NOMO-1 (cell line): ENCODE results near the gene SPTBN1.
"Not testable (repeated sequence)": the region's sequence is repeated elsewhere in the genome, so short reads cannot be mapped to it uniquely, and the experiment has no call there.

Experiments used
- DNase-seq, 2 experiments: peaks; one replicate each; lab custom pipeline; 2025; ENCODE audit not compliant: unreplicated experiment in 2 of 2; lab: John Stamatoyannopoulos, UW

Gene SPTBN1

GRCh38 chr2:54499661-54500060 lies 43.5 kb downstream of the SPTBN1 start:
- no peak for DNase-seq

- DNase-seq, result no peak
Observed at GRCh38 chr2:54500404-54501205, 44.5 kb downstream of the SPTBN1 start.

- DNase-seq, result no peak
Observed at GRCh38 chr2:54502731-54503130, 46.6 kb downstream of the SPTBN1 start.

- DNase-seq, result no peak
Observed at GRCh38 chr2:54503192-54503591, 47.1 kb downstream of the SPTBN1 start.

- no peak for DNase-seq
Observed at GRCh38 chr2:54503828-54504227, 47.7 kb downstream of the SPTBN1 start.

GRCh38 chr2:54504866-54505265 lies 48.7 kb downstream of the SPTBN1 start:
- no peak for DNase-seq

GRCh38 chr2:54508541-54508940 lies 52.4 kb downstream of the SPTBN1 start:
- DNase-seq, result no peak

GRCh38 chr2:54509043-54509442 lies 52.9 kb downstream of the SPTBN1 start:
- not testable (repeated sequence) for DNase-seq

- no peak for DNase-seq
Observed at GRCh38 chr2:54510916-54511315, 54.8 kb downstream of the SPTBN1 start.

GRCh38 chr2:54512183-54512582 lies 56.1 kb downstream of the SPTBN1 start:
- no peak for DNase-seq

- DNase-seq, result no peak
Observed at GRCh38 chr2:54512663-54513362, 56.7 kb downstream of the SPTBN1 start.

GRCh38 chr2:54513363-54513715 lies 57.2 kb downstream of the SPTBN1 start:
- no peak for DNase-seq

GRCh38 chr2:54514822-54515569 lies 58.9 kb downstream of the SPTBN1 start:
- DNase-seq, result no peak

GRCh38 chr2:54516842-54517241 lies 60.7 kb downstream of the SPTBN1 start:
- DNase-seq, result no peak

GRCh38 chr2:54518016-54518415 lies 61.9 kb downstream of the SPTBN1 start:
- DNase-seq, result not testable (repeated sequence)

- DNase-seq, result no peak
Observed at GRCh38 chr2:54518430-54518829, 62.3 kb downstream of the SPTBN1 start.

- DNase-seq, result no peak
Observed at GRCh38 chr2:54519841-54520459, 63.8 kb downstream of the SPTBN1 start.

- no peak for DNase-seq
Observed at GRCh38 chr2:54520687-54521086, 64.6 kb downstream of the SPTBN1 start.

GRCh38 chr2:54522624-54523281 lies 66.6 kb downstream of the SPTBN1 start:
- peak; percentile 22 to 42 for DNase-seq

GRCh38 chr2:54523324-54523959 lies 67.3 kb downstream of the SPTBN1 start:
- no peak for DNase-seq
